ENCODE results near the gene ARL6. TPM values are rescaled to one million over a fixed set of nuclear protein-coding genes. Genes with fewer than 3 reads are reported as not detected.
A peak's percentile ranks its signal among the peaks of the same experiment; 100 is the strongest.

The ARL6 gene
- polyA plus RNA-seq (2013, experiment 1 of 2; ENCODE audit: insufficient read length) = 6.4 TPM
- 6.9 TPM for polyA plus RNA-seq (2013, experiment 2 of 2; ENCODE audit: insufficient read length)

GRCh38 chr3:97764407-97765238 is at the start of gene ARL6:
ARL6 (plus strand) TSS chr3:97764758; CDS start chr3:97768108, 3,350 bp downstream.
- DNase-seq = peak; percentile 85

GRCh38 chr3:97719156-97719821 is 45.3 kb upstream of the ARL6 start:
- DNase-seq = peak; percentile 68

- DNase-seq = no peak
Observed at GRCh38 chr3:97720417-97720816, 44.1 kb upstream of the ARL6 start.

- DNase-seq = no peak
Observed at GRCh38 chr3:97721446-97721845, 43.1 kb upstream of the ARL6 start.

- no peak for DNase-seq
Observed at GRCh38 chr3:97736928-97737327, 27.6 kb upstream of the ARL6 start.

- no peak for DNase-seq
Observed at GRCh38 chr3:97738761-97739160, 25.8 kb upstream of the ARL6 start.

GRCh38 chr3:97742036-97742435 is 22.5 kb upstream of the ARL6 start:
- DNase-seq = no peak

- DNase-seq = no peak
Observed at GRCh38 chr3:97744289-97744688, 20.3 kb upstream of the ARL6 start.

GRCh38 chr3:97763586-97764406 is 762 bp upstream of the ARL6 start:
- DNase-seq = no peak

- DNase-seq = no peak
Observed at GRCh38 chr3:97765336-97765735, 778 bp downstream of the ARL6 start.

GRCh38 chr3:97772926-97773325 is 8.4 kb downstream of the ARL6 start:
- no peak for DNase-seq

GRCh38 chr3:97778152-97778551 is 13.6 kb downstream of the ARL6 start:
- DNase-seq = no peak

- peak; percentile 56 for DNase-seq
Observed at GRCh38 chr3:97793420-97794019, 29.0 kb downstream of the ARL6 start.

- DNase-seq = no peak
Observed at GRCh38 chr3:97795951-97796350, 31.4 kb downstream of the ARL6 start.

- no peak for DNase-seq
Observed at GRCh38 chr3:97804471-97804870, 39.9 kb downstream of the ARL6 start.

GRCh38 chr3:97810779-97811390 is 46.3 kb downstream of the ARL6 start:
- no peak for DNase-seq

GRCh38 chr3:97815149-97815917 is 50.8 kb downstream of the ARL6 start:
- no peak for DNase-seq

GRCh38 chr3:97816811-97817210 is 52.3 kb downstream of the ARL6 start:
- DNase-seq = no peak

- DNase-seq = no peak
Observed at GRCh38 chr3:97817965-97818364, 53.4 kb downstream of the ARL6 start.

- no peak for DNase-seq
Observed at GRCh38 chr3:97820780-97821179, 56.2 kb downstream of the ARL6 start.

GRCh38 chr3:97821287-97821773 is 56.8 kb downstream of the ARL6 start:
- no peak for DNase-seq

Measured in fibroblast of skin of scalp (primary cell).